ENCODE measurements around the gene SPANXC.
"Not testable (repeated sequence)": the region's sequence is repeated elsewhere in the genome, so short reads cannot be mapped to it uniquely, and the experiment has no call there.

Gene SPANXC

GRCh38 chrX:141242417-141242816 is at the start of gene SPANXC:
TSS of gene SPANXC (minus strand) at chrX:141242517. CDS start at chrX:141242457, 60 bp downstream.
- in situ Hi-C loops (cut with HindIII; ENCODE audit: low pct_ligation_motif_present, low pct_unique_long_range_greater_than_20kb, low sequenced_read_pairs); DNase-seq: not testable (repeated sequence)

DNA sequence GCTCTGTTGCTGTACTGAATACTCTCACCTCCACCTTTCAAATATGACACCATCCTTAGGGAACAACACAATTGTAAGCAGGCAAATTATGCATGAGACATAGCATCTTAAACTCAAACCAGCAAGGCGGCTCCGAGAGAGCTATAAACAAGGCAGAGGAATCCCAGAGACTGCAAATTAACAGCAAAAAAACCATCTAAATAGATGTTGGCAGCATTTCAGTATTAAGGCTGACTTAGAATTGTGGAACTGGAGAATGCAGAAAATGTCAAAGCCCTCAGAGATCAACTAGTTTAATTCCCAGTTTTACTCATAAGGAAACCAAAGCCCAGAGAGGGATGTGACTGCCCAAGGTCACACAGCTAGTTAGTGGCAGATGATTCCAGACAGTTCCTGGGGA is 37.2 kb upstream of the SPANXC start:
- in situ Hi-C loops (cut with HindIII; ENCODE audit: low pct_ligation_motif_present, low pct_unique_long_range_greater_than_20kb, low sequenced_read_pairs), result no loop called here

DNA sequence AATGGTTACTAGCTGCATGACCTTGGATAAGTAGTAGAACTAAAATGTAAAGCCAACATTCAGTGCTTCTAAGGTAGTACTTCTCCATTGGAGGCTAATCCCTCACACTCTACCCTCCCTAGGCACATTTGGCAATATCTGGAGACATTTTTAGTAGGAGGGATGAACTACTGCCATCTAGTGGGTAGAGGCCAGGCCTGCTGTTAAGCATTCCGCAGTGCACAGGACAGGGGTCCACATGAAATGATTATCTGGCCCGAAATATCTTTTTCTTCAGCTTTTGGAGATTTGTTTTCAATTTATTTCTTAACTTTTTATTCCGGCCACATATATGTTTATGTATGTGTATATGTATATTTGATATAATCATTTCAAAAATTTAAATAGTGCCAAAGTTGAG is 36.0 kb upstream of the SPANXC start:
- in situ Hi-C loops (cut with HindIII; ENCODE audit: low pct_ligation_motif_present, low pct_unique_long_range_greater_than_20kb, low sequenced_read_pairs), result no loop called here
- DNase-seq, result peak; percentile 14

More for the DNA sequence above, 37.2 kb upstream of the SPANXC start:
- DNase-seq, result no peak

- in situ Hi-C loops (cut with HindIII; ENCODE audit: low pct_ligation_motif_present, low pct_unique_long_range_greater_than_20kb, low sequenced_read_pairs), result no loop called here
- no peak for DNase-seq
Observed at GRCh38 chrX:141258080-141258479, 15.8 kb upstream of the SPANXC start.

GRCh38 chrX:141221611-141222010 is 20.7 kb downstream of the SPANXC start:
- in situ Hi-C loops (cut with HindIII; ENCODE audit: low pct_ligation_motif_present, low pct_unique_long_range_greater_than_20kb, low sequenced_read_pairs), result no loop called here
- DNase-seq, result no peak

- in situ Hi-C loops (cut with HindIII; ENCODE audit: low pct_ligation_motif_present, low pct_unique_long_range_greater_than_20kb, low sequenced_read_pairs), result no loop called here
Observed at GRCh38 chrX:141220342-141221008, 21.8 kb downstream of the SPANXC start.

GRCh38 chrX:141214196-141214595 is 28.1 kb downstream of the SPANXC start:
- in situ Hi-C loops (cut with HindIII; ENCODE audit: low pct_ligation_motif_present, low pct_unique_long_range_greater_than_20kb, low sequenced_read_pairs), result no loop called here
- DNase-seq, result no peak

More at GRCh38 chrX:141220342-141221008, 21.8 kb downstream of the SPANXC start:
- DNase-seq, result peak; percentile 67

- DNase-seq, result no peak
- in situ Hi-C loops (cut with HindIII; ENCODE audit: low pct_ligation_motif_present, low pct_unique_long_range_greater_than_20kb, low sequenced_read_pairs), result no loop called here
Observed at GRCh38 chrX:141201962-141202361, 40.4 kb downstream of the SPANXC start.

All from ACHN (cell line).